Breast epithelium (tissue), 4 donors: ENCODE results near the gene RBM18. TPM values are rescaled to one million over a fixed set of nuclear protein-coding genes. Genes with fewer than 3 reads are reported as not detected.

Experiments used
- DNase-seq, 2 donors: peaks; one replicate each; pipeline ENCODE4 v3.0.0-alpha.2; 2019; ENCODE audit warnings: low spot score in 2 of 2
- H3K27ac ChIP-seq, 2 donors: fragments of 200-600 bp; sonication (generic) in 1 of 2; one replicate each; pipeline ENCODE4 v1.5.1; 2016 to 2019; ENCODE audit warnings: mild to moderate bottlenecking in 1 of 2
- H3K27me3 ChIP-seq, 2 donors: fragments of 200-600 bp; sonication (generic) in 1 of 2; one replicate each; pipeline versions ENCODE4 v1.5.1 to v1.6.0; 2017 to 2019; ENCODE audit warnings: control low read depth in 1 of 2, mild to moderate bottlenecking in 1 of 2
- H3K36me3 ChIP-seq: fragments of 200-600 bp; one replicate; pipeline ENCODE4 v1.5.1; 2019
- H3K4me1 ChIP-seq, 2 donors: fragments of 200-600 bp; sonication (generic); one replicate each; pipeline ENCODE4 v1.5.1; 2016 to 2019; ENCODE audit warnings: control low read depth in 1 of 2
- H3K4me3 ChIP-seq, 3 donors: fragments of 200-600 bp; sonication (generic); 1 replicate in 2 of 3; 2 replicates in 1 of 3; pipeline ENCODE4 v1.5.1; 2016 to 2019; ENCODE audit warnings: mild to moderate bottlenecking in 3 of 3, moderate library complexity in 2 of 3
- H3K9me3 ChIP-seq, 2 donors: fragments of 200-600 bp; sonication (generic) in 1 of 2; one replicate each; pipeline ENCODE4 v1.5.1; 2016 to 2019; ENCODE audit warnings: control low read depth in 1 of 2
- CTCF ChIP-seq, 3 donors: fragments of 450-650 bp; IDR thresholded peaks; one replicate each; pipeline ENCODE4 v1.5.1; 2016 to 2017; ENCODE audit warnings: antibody characterized with exemption in 3 of 3, mild to moderate bottlenecking in 3 of 3, moderate library complexity in 3 of 3
- POLR2A ChIP-seq: fragments of 450-650 bp; IDR thresholded peaks from one replicate; pipeline ENCODE4 v1.6.1; 2016; ENCODE audit warnings: antibody characterized with exemption, mild to moderate bottlenecking, moderate library complexity
- POLR2AphosphoS5 ChIP-seq, 3 donors: sonication (generic); formaldehyde crosslinking; IDR thresholded peaks; one replicate each; pipeline ENCODE4 v1.6.1; 2017; ENCODE audit warnings: antibody characterized with exemption in 3 of 3
- intact Hi-C: fragments of 100-400 bp; cut with DNase I; formaldehyde crosslinking; loops from one replicate; pipeline ENCODE4 v1.15.1; 2023; ENCODE audit warnings: low total_unique reads
- total RNA-seq, 3 donors: library from RNA; depleted of rRNA; stranded (reverse); fragments of >200 nt; gene quantifications; one replicate each; pipeline ENCODE4 v1.1.0, GENCODE V29; 2016

The RBM18 gene
- total RNA-seq, 3 donors from 2014 or later = 10.4 to 20.9 (median 13.4) TPM

GRCh38 chr9:122302237-122303093, 37.8 kb upstream of the RBM18 start:
- Histone ChIP-seq H3K4me1 (no peaks in the 10 kb centered on the region), H3K27me3 (no peaks in the 10 kb centered on the region), H3K9me3 (no peaks in the 10 kb centered on the region), H3K36me3 (no peaks in the 10 kb centered on the region), H3K4me3 (no peak overlapping the region), H3K27ac (no peak overlapping the region)
- no peak for TF ChIP-seq POLR2A
- TF ChIP-seq POLR2AphosphoS5 (IDR thresholded peaks at IDR 0.05) = no peak
- no peak for TF ChIP-seq CTCF (IDR thresholded peaks at IDR 0.05)
- intact Hi-C loops = no loop called here
- no peak for DNase-seq

DNA sequence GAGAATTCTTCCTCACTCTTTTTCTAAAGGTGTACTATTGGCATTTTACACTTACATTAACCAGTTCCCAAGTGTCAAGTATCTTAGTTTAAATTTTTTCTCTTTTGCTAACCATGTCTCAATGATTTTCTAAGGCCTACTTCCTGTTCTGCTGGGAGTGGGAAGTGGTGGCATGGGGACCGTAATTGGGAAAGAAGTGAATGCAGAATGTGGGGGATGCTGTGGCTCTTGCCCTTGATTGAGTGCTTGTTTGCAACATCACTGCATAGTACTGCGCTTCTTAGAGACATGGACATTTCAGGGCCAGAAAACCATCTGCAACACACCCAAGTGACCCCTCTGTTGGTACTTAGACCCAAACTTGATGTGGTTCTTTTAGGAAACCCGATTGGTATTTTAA, 32.9 kb upstream of the RBM18 start:
- H3K27ac ChIP-seq = no peak overlapping the region
- H3K27me3 ChIP-seq = no peaks in the 10 kb centered on the region
- intact Hi-C loops = no loop called here
- TF ChIP-seq CTCF (IDR thresholded peaks at IDR 0.05) (no peak), POLR2AphosphoS5 (IDR thresholded peaks at IDR 0.05) (no peak)
- DNase-seq = no peak
- no peaks in the 10 kb centered on the region for H3K36me3 ChIP-seq
- no peak overlapping the region for H3K4me3 ChIP-seq
- no peaks in the 10 kb centered on the region for H3K4me1 ChIP-seq
- no peaks in the 10 kb centered on the region for H3K9me3 ChIP-seq

- Histone ChIP-seq H3K9me3 (no peaks in the 10 kb centered on the region), H3K36me3 (no peaks in the 10 kb centered on the region), H3K27ac (no peak overlapping the region), H3K4me1 (no peaks in the 10 kb centered on the region), H3K27me3 (no peaks in the 10 kb centered on the region), H3K4me3 (no peak overlapping the region)
- TF ChIP-seq POLR2AphosphoS5 (IDR thresholded peaks at IDR 0.05) (no peak), CTCF (IDR thresholded peaks at IDR 0.05) (no peak), POLR2A (no peak)
- DNase-seq = no peak
- intact Hi-C loops = no loop called here
Observed at GRCh38 chr9:122294531-122294930, 29.9 kb upstream of the RBM18 start.

DNA sequence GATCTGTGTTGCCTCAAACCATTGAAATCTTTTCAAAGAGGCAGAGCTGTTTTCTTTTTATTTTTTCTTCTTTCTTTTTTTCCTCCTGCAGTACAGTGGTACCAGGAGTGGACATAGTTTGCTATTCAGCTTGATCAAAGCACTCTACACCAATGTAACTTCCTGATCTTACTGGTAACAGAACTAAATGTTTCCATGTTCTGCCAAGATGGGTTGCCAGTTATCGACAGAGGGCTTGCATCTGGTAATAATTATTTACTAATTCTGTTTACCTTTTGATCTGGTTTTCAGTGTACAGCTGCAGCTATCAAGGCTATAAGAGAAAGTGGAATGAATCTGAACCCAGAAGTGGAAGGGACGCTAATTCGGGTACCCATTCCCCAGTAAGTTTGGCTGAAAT, 26.8 kb upstream of the RBM18 start:
- intact Hi-C loops = loop anchor here (2.0 kb wide), 1 partner anchor 23 kb away; no protein-coding TSS in a partner anchor
- DNase-seq = no peak
- Histone ChIP-seq H3K9me3 (no peaks in the 10 kb centered on the region), H3K4me1 (no peaks in the 10 kb centered on the region), H3K27me3 (no peaks in the 10 kb centered on the region), H3K36me3 (peaks cover 7% of the 10 kb centered on the region), H3K4me3 (no peak overlapping the region), H3K27ac (no peak overlapping the region)
- no peak for TF ChIP-seq POLR2A
- TF ChIP-seq CTCF (IDR thresholded peaks at IDR 0.05) = no peak
- TF ChIP-seq POLR2AphosphoS5 (IDR thresholded peaks at IDR 0.05) = no peak

DNA sequence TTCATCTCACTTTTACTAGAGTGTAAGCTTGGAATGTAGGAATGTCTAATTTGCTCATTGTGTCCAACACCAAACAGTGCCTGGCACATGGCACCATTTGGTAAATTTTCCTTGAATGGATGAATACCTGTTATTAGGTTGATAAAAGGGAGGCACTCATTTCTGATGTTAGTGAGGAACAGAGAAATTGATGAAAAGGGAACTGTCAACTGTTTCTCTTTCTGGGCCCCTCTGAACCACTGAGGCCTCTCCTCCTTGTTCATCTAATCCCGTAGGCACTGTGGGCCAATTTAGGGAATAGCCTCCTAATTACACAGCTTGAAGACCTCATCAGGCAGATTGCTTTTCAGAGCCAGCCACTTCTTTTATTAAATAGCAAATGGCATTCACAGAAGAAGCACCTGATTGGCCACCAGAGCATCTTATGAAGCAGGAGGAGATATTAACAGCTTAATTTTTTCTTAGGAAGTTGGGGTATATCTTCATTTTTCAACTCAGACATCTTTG, 22.6 kb upstream of the RBM18 start:
- H3K27me3 ChIP-seq = no peaks in the 10 kb centered on the region
- no peak for TF ChIP-seq POLR2A
- TF ChIP-seq CTCF (IDR thresholded peaks at IDR 0.05) = no peak
- no peak for TF ChIP-seq POLR2AphosphoS5 (IDR thresholded peaks at IDR 0.05)
- no peak overlapping the region for H3K4me3 ChIP-seq
- peaks cover 9% of the 10 kb centered on the region for H3K36me3 ChIP-seq
- no peaks in the 10 kb centered on the region for H3K9me3 ChIP-seq
- intact Hi-C loops = no loop called here
- H3K27ac ChIP-seq = no peak overlapping the region
- DNase-seq = no peak
- no peaks in the 10 kb centered on the region for H3K4me1 ChIP-seq
